CD8-positive, alpha-beta memory T cell (primary cell): ENCODE data around the gene ZDHHC14. TPM values are rescaled to one million over a fixed set of nuclear protein-coding genes. Genes with fewer than 3 reads are reported as not detected.

ENCODE experiments used
- CTCF ChIA-PET: fragments of 350-600 bp; sonication (Branson Sonifier 250); formaldehyde crosslinking; loops from one replicate; lab custom pipeline; 2021; ENCODE audit warnings: antibody characterized with exemption; lab: Charles Lee
- POLR2A ChIA-PET: fragments of 350-600 bp; sonication (Branson Sonifier 250); formaldehyde crosslinking; loops from one replicate; lab custom pipeline; 2021; ENCODE audit warnings: antibody characterized with exemption; lab: Charles Lee
- DNase-seq, 5 donors: peaks; one replicate each; pipeline versions ENCODE4 v3.0.0 to v3.0.0-alpha.2; 2020 to 2022; ENCODE audit warnings: mixed read lengths in 1 of 5
- H3K27ac ChIP-seq: one replicate; pipeline ENCODE4 v1.7.0; 2013; ENCODE audit warnings: low read depth, mild to moderate bottlenecking, low read length, moderate library complexity
- H3K27me3 ChIP-seq: 2 replicates; pipeline ENCODE4 v1.7.0; 2013; ENCODE audit warnings: low read length, mild to moderate bottlenecking; ENCODE audit not compliant: insufficient read depth, poor library complexity, severe bottlenecking
- H3K36me3 ChIP-seq: 2 replicates; pipeline ENCODE4 v1.7.0; 2013; ENCODE audit warnings: mild to moderate bottlenecking, low read length, moderate library complexity; ENCODE audit not compliant: insufficient read depth
- H3K4me1 ChIP-seq: 2 replicates; pipeline ENCODE4 v1.7.0; 2013; ENCODE audit warnings: mild to moderate bottlenecking, low read length, moderate library complexity; ENCODE audit not compliant: insufficient read depth
- H3K4me3 ChIP-seq: 2 replicates; pipeline ENCODE4 v1.7.0; 2013; ENCODE audit warnings: mild to moderate bottlenecking, low read length
- H3K9me3 ChIP-seq: 2 replicates; pipeline ENCODE4 v1.7.0; 2013; ENCODE audit warnings: mild to moderate bottlenecking, low read length
- H3K27ac Mint-ChIP-seq, 8 donors: one replicate each; pipeline ENCODE4 v1.8.0; 2020 to 2021; ENCODE audit warnings: mixed read lengths in 8 of 8, mild to moderate bottlenecking in 6 of 8, inconsistent platforms in 3 of 8, moderate library complexity in 3 of 8
- H3K27me3 Mint-ChIP-seq, 2 donors: one replicate each; pipeline ENCODE4 v1.8.0; 2020 to 2021; ENCODE audit warnings: mixed read lengths in 2 of 2, mild to moderate bottlenecking in 1 of 2, moderate library complexity in 1 of 2
- H3K36me3 Mint-ChIP-seq, 3 donors: one replicate each; pipeline ENCODE4 v1.8.0; 2020 to 2021; ENCODE audit warnings: mixed read lengths in 3 of 3, inconsistent platforms in 1 of 3, mild to moderate bottlenecking in 1 of 3
- H3K4me1 Mint-ChIP-seq, 3 donors: one replicate each; pipeline ENCODE4 v1.8.0; 2020 to 2021; ENCODE audit warnings: mixed read lengths in 3 of 3, inconsistent platforms in 1 of 3, mild to moderate bottlenecking in 1 of 3
- H3K4me3 Mint-ChIP-seq, 7 donors: one replicate each; pipeline ENCODE4 v1.8.0; 2020 to 2021; ENCODE audit warnings: mixed read lengths in 7 of 7, mild to moderate bottlenecking in 6 of 7, moderate library complexity in 4 of 7, inconsistent platforms in 2 of 7
- H3K9me3 Mint-ChIP-seq, 5 donors: one replicate each; pipeline ENCODE4 v1.8.0; 2020 to 2022; ENCODE audit warnings: mixed read lengths in 5 of 5, mild to moderate bottlenecking in 3 of 5, moderate library complexity in 2 of 5, inconsistent platforms in 1 of 5
- polyA plus RNA-seq: library from polyadenylated mRNA; unstranded; fragments of 300-500 nt; fragmentation: Illumina TruSeq; gene quantifications from one replicate; pipeline ENCODE4 v1.2.3, GENCODE V29; 2021
- total RNA-seq, 2 experiments: library from RNA; stranded (reverse); gene quantifications; one replicate each; pipeline ENCODE4 v1.2.3, GENCODE V29; 2021

Gene ZDHHC14
- total and polyA plus RNA-seq, 3 experiments from 2014 or later: 4.2 to 8.1 (median 6.3) TPM

DNA sequence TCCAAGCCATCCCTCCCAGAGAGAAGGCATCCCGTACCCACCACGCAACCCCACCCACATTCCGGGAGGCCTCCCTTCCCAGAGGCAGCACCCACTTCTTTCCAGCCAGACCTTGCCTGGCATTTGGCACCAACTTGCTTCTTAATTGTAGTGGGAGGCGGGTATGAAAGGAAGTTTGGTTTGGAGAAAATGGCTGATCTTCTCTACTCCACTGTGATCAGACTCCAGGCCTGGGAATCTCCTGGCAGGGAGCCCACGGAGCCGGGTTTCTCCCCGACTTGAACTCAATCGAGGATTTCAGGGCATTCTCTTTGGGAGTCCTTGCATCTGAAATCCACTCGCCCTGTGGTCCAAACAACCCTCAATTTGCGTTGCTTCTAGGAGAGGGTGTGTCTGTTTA lies 107.1 kb downstream of the ZDHHC14 start:
- Histone ChIP-seq H3K27ac (no peak overlapping the region), H3K4me1 (peaks cover 16% of the 10 kb centered on the region), H3K27me3 (no peaks in the 10 kb centered on the region), H3K9me3 (no peaks in the 10 kb centered on the region), H3K36me3 (no peaks in the 10 kb centered on the region), H3K4me3 (no peak overlapping the region)
- DNase-seq: no peak
- Mint-ChIP-seq H3K4me1 (peaks cover 30 to 32% (median 31%) of the 10 kb centered on the region in 3 donors), H3K27ac (peak overlapping the region in 3 of 8 donors; percentile 46 to 73 (median 54)), H3K9me3 (no peaks in the 10 kb centered on the region), H3K36me3 (peaks cover 0 to 3% (median 3%) of the 10 kb centered on the region in 3 donors), H3K27me3 (peaks cover 4 to 6% of the 10 kb centered on the region in 2 donors), H3K4me3 (peak overlapping the region in 1 of 7 donors; percentile 51)
- ChIA-PET POLR2A (no interaction called here), CTCF (no interaction called here)

DNA sequence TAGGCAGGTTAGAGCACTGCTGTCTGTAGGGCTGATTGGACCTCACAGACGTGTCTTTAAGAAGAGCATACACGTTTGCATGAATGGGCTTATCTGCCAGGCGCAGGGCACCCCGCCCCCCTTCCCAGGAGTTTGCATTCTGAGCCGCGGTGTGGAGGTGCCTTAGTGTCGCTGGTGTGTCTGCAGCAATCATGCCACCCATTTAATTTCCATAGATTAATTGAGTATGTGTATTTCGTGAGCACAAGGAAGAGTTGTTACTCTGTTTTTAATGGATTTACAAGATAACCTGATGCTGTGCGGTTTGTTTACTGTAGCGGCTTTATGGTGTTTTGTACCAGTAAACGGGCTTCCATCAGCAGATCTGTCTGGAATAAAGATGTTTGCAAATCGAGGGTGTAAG lies 107.7 kb downstream of the ZDHHC14 start:
- peaks cover 30 to 32% (median 31%) of the 10 kb centered on the region in 3 donors for H3K4me1 Mint-ChIP-seq
- Histone ChIP-seq H3K4me1 (peaks cover 16% of the 10 kb centered on the region), H3K9me3 (no peaks in the 10 kb centered on the region), H3K36me3 (no peaks in the 10 kb centered on the region), H3K27ac (no peak overlapping the region), H3K4me3 (no peak overlapping the region), H3K27me3 (no peaks in the 10 kb centered on the region)
- no peaks in the 10 kb centered on the region for H3K9me3 Mint-ChIP-seq
- H3K27ac Mint-ChIP-seq: no peak overlapping the region
- ChIA-PET POLR2A (no interaction called here), CTCF (no interaction called here)
- H3K36me3 Mint-ChIP-seq: peaks cover 0 to 3% (median 3%) of the 10 kb centered on the region in 3 donors
- DNase-seq: no peak
- peaks cover 4 to 6% of the 10 kb centered on the region in 2 donors for H3K27me3 Mint-ChIP-seq
- H3K4me3 Mint-ChIP-seq: no peak overlapping the region

DNA sequence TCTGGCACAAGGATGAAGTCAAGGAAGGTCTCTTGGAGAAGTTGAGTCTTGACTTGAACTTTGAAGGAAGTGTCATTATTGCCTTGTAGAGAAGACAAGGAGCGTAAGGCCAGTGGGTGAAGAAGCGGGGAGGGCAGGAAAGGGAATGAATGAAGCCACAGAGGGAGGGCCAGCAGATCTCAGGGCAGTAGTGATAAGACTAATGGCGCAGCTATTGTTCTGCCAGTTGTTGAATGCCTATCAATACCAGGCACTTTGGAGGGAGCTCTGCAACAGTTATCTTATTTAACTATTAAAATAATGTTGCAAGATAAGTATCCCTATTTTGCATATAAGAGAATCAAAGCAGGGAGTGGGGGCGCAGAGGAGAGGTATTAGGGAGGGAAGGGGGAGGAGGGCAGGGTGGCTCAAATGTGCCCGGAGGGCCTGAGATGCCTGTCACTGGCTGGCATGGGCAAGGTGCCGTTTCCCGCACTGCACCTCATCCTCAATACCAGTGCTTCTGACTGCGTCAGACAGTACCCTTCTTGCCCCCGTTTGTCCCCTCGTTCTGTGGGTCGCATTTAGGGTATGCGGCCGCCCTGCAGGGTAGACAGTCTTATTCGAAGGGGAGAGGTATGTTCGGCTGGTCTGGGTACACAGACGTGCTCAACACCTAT lies 109.8 kb downstream of the ZDHHC14 start:
- Mint-ChIP-seq H3K27me3 (peaks cover 4 to 6% of the 10 kb centered on the region in 2 donors), H3K36me3 (peaks cover 0 to 7% (median 2%) of the 10 kb centered on the region in 3 donors), H3K27ac (peak overlapping the region in 2 of 8 donors; percentile 4 to 79), H3K4me1 (peaks cover 32 to 35% (median 33%) of the 10 kb centered on the region in 3 donors), H3K9me3 (peaks cover 0 to 3% (median 0%) of the 10 kb centered on the region in 5 donors), H3K4me3 (no peak overlapping the region)
- Histone ChIP-seq H3K27me3 (no peaks in the 10 kb centered on the region), H3K27ac (no peak overlapping the region), H3K9me3 (no peaks in the 10 kb centered on the region), H3K4me1 (peaks cover 16% of the 10 kb centered on the region), H3K36me3 (no peaks in the 10 kb centered on the region), H3K4me3 (no peak overlapping the region)
- ChIA-PET CTCF (no interaction called here), POLR2A (no interaction called here)
- no peak for DNase-seq

DNA sequence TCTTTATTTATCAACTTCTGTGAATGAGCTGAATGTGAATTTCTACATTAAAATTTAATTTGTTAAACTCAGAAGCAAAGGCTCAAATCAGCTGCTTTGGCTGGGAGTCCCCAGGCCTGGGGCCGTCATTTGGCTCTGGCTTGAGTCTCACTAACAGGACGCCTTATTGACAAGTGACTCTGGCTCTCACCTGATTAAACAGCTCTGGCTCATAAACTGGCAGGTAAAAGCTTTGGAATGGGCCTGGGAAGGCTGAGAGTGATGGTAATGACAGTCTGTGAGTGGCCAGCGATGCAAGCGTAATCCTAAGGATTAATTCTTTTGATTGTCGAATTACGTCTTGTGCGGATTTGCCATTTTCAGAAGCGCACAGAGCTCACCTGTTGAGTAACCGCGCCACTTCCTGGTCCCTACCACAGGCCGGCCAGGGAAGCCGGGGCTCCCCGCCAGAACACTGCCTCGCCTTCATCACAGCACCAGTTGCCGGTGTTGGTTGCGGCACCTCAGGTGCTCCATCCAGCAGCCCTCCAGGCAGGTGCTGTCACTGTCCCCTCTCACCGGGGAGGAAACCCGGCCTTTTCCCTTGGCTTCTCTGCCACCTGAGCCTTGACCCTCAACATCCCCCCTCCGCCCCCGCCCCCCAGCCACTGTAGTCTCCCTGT lies 110.7 kb downstream of the ZDHHC14 start:
- POLR2A ChIA-PET: no interaction called here
- Mint-ChIP-seq H3K27ac (peak overlapping the region in 1 of 8 donors; percentile 9), H3K4me3 (no peak overlapping the region), H3K4me1 (peaks cover 23 to 34% (median 24%) of the 10 kb centered on the region in 3 donors), H3K27me3 (peaks cover 4 to 6% of the 10 kb centered on the region in 2 donors), H3K9me3 (peaks cover 0 to 3% (median 0%) of the 10 kb centered on the region in 5 donors), H3K36me3 (peaks cover 0 to 8% (median 2%) of the 10 kb centered on the region in 3 donors)
- CTCF ChIA-PET: no interaction called here
- Histone ChIP-seq H3K4me1 (peaks cover 9% of the 10 kb centered on the region), H3K27ac (no peak overlapping the region), H3K9me3 (no peaks in the 10 kb centered on the region), H3K4me3 (no peak overlapping the region), H3K36me3 (no peaks in the 10 kb centered on the region), H3K27me3 (no peaks in the 10 kb centered on the region)
- DNase-seq: no peak

DNA sequence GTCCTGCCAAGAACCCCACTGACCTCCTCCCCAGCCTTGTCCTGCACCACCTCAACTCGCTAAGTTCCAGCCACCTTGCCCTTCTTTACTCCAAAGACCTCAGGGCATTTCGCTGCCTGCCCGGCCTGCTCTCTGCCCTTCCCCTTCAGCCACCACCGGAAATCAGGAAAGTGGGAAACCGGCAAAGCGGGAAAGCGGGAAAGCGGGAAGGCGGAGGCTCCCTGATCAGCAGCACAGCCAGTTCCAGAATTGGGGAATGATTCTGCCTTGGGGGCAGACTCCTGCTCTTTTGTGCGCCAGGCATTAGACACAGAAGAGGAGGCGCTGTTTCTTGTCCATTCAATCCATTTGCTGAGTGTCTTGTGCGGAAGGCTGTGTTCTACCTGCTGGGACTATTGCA lies 111.3 kb downstream of the ZDHHC14 start:
- Mint-ChIP-seq H3K4me1 (peaks cover 17 to 31% (median 21%) of the 10 kb centered on the region in 3 donors), H3K36me3 (peaks cover 0 to 11% (median 2%) of the 10 kb centered on the region in 3 donors), H3K4me3 (no peak overlapping the region), H3K9me3 (peaks cover 0 to 3% (median 0%) of the 10 kb centered on the region in 5 donors), H3K27me3 (peaks cover 4 to 6% of the 10 kb centered on the region in 2 donors), H3K27ac (peak overlapping the region in 2 of 8 donors; percentile 9 to 70)
- Histone ChIP-seq H3K9me3 (no peaks in the 10 kb centered on the region), H3K27ac (no peak overlapping the region), H3K4me3 (no peak overlapping the region), H3K36me3 (no peaks in the 10 kb centered on the region), H3K4me1 (peaks cover 3% of the 10 kb centered on the region), H3K27me3 (no peaks in the 10 kb centered on the region)
- ChIA-PET CTCF (no interaction called here), POLR2A (no interaction called here)
- no peak for DNase-seq

DNA sequence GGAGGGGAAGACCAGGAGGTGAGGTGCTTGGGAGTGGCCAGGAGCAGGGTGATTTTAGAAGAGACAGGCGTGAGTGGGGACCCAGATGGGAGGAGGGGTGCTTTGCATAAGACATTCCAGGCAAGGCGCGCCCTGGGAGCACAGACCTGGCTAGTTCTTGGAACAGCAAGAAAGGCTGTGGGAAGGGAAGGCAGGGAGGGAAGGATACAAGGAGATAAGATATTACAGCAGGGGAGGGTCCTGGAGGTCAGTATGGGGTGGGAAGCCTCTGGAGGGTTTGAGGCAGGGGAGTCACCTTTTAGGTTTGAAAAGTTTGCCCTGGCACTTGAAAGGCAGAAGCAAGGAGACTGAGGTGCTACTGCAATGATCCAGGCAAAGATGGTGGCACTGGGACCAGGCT lies 111.8 kb downstream of the ZDHHC14 start:
- H3K4me3 Mint-ChIP-seq: no peak overlapping the region
- DNase-seq: no peak
- Histone ChIP-seq H3K4me1 (no peaks in the 10 kb centered on the region), H3K27ac (no peak overlapping the region), H3K9me3 (no peaks in the 10 kb centered on the region), H3K27me3 (no peaks in the 10 kb centered on the region), H3K36me3 (no peaks in the 10 kb centered on the region), H3K4me3 (no peak overlapping the region)
- ChIA-PET POLR2A (no interaction called here), CTCF (no interaction called here)
- peaks cover 0 to 11% (median 2%) of the 10 kb centered on the region in 3 donors for H3K36me3 Mint-ChIP-seq
- H3K27me3 Mint-ChIP-seq: peaks cover 4 to 6% of the 10 kb centered on the region in 2 donors
- peak overlapping the region in 2 of 8 donors; percentile 70 to 77 for H3K27ac Mint-ChIP-seq
- H3K4me1 Mint-ChIP-seq: peaks cover 14 to 28% (median 17%) of the 10 kb centered on the region in 3 donors
- H3K9me3 Mint-ChIP-seq: peaks cover 0 to 3% (median 0%) of the 10 kb centered on the region in 5 donors

DNA sequence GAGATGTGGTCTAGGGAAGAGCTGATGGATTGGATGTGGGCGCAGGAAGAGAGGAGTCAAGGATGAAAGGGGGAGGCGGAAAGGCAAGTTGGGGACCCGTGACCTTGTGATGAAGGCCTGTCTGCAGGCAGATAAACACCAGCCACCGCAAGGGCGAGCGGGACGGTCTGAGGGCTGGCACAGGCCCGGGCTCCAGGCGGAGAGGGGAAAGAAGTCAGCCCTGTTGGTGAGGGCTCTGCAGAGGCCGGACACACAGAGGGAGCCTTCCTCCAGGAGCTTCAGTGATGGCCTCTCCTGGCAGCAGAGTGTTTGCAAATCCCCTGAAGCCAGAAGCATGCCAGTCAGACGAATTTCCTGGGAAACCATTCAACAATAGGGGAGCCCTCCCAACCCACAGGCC lies 112.2 kb downstream of the ZDHHC14 start:
- Histone ChIP-seq H3K4me3 (no peak overlapping the region), H3K27me3 (no peaks in the 10 kb centered on the region), H3K27ac (no peak overlapping the region), H3K9me3 (no peaks in the 10 kb centered on the region), H3K4me1 (no peaks in the 10 kb centered on the region), H3K36me3 (no peaks in the 10 kb centered on the region)
- Mint-ChIP-seq H3K4me1 (peaks cover 14 to 32% (median 19%) of the 10 kb centered on the region in 3 donors), H3K27me3 (peaks cover 6% of the 10 kb centered on the region in 2 donors), H3K36me3 (peaks cover 0 to 11% (median 2%) of the 10 kb centered on the region in 3 donors), H3K4me3 (no peak overlapping the region), H3K27ac (peak overlapping the region in 1 of 8 donors; percentile 77), H3K9me3 (peaks cover 0 to 3% (median 0%) of the 10 kb centered on the region in 5 donors)
- no peak for DNase-seq
- POLR2A ChIA-PET: no interaction called here
- CTCF ChIA-PET: no interaction called here

DNA sequence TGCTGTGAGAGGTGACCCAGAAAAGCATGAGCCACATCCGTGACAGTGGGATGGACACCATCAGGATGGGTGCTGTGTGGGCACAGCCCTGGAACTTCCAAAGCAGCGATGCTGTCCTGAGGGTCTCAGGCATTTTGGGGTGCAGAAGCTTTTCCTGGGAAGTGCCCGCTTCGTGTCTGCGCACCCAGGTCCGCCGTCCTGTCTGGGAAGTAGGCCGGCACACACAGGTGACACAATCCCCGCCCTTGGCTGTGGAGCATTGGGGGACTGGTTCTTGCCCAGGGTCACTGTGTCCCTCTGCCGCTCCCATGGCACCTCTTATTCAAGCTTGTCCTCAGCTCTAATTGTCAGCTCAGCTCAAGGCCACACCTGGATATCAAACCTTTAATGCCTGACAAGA lies 112.6 kb downstream of the ZDHHC14 start:
- DNase-seq: no peak
- Histone ChIP-seq H3K36me3 (no peaks in the 10 kb centered on the region), H3K4me3 (no peak overlapping the region), H3K9me3 (no peaks in the 10 kb centered on the region), H3K27me3 (no peaks in the 10 kb centered on the region), H3K27ac (no peak overlapping the region), H3K4me1 (no peaks in the 10 kb centered on the region)
- CTCF ChIA-PET: no interaction called here
- peaks cover 6 to 7% of the 10 kb centered on the region in 2 donors for H3K27me3 Mint-ChIP-seq
- peaks cover 0 to 11% (median 2%) of the 10 kb centered on the region in 3 donors for H3K36me3 Mint-ChIP-seq
- peaks cover 13 to 32% (median 17%) of the 10 kb centered on the region in 3 donors for H3K4me1 Mint-ChIP-seq
- H3K27ac Mint-ChIP-seq: peak overlapping the region in 1 of 8 donors; percentile 74
- peaks cover 0 to 3% (median 0%) of the 10 kb centered on the region in 5 donors for H3K9me3 Mint-ChIP-seq
- POLR2A ChIA-PET: no interaction called here
- H3K4me3 Mint-ChIP-seq: no peak overlapping the region
